ENCODE results near the gene SUPT16H. TPM values are rescaled to one million over a fixed set of nuclear protein-coding genes. Genes with fewer than 3 reads are reported as not detected.

Gene SUPT16H
- total RNA-seq, 1 donor from 2014 or later, result 57.7 TPM

GRCh38 chr14:21347201-21347600 lies 36.6 kb downstream of the SUPT16H start:
- TF ChIP-seq CTCF (IDR thresholded peaks at IDR 0.05), result no peak
- no peak for DNase-seq (ENCODE audit: low spot score)
- Mint-ChIP-seq H3K4me1 (ENCODE audit: low read depth) (no peaks in the 10 kb centered on the region), H3K27ac (ENCODE audit: unreplicated experiment) (no peak overlapping the region), H3K27me3 (ENCODE audit: low read depth) (no peaks in the 10 kb centered on the region), H3K9me3 (ENCODE audit: low read depth) (no peaks in the 10 kb centered on the region), H3K36me3 (ENCODE audit: low read depth) (peaks cover 14% of the 10 kb centered on the region), H3K4me3 (ENCODE audit: unreplicated experiment) (no peak overlapping the region)

- Mint-ChIP-seq H3K36me3 (ENCODE audit: low read depth) (peaks cover 8% of the 10 kb centered on the region), H3K4me1 (ENCODE audit: low read depth) (no peaks in the 10 kb centered on the region), H3K4me3 (ENCODE audit: unreplicated experiment) (no peak overlapping the region), H3K9me3 (ENCODE audit: low read depth) (no peaks in the 10 kb centered on the region), H3K27me3 (ENCODE audit: low read depth) (no peaks in the 10 kb centered on the region), H3K27ac (ENCODE audit: unreplicated experiment) (no peak overlapping the region)
- TF ChIP-seq CTCF (IDR thresholded peaks at IDR 0.05), result no peak
- DNase-seq (ENCODE audit: low spot score), result no peak
Measured at GRCh38 chr14:21346532-21347135, 37.2 kb downstream of the SUPT16H start.

- H3K9me3 Mint-ChIP-seq (ENCODE audit: low read depth), result no peaks in the 10 kb centered on the region
- H3K27ac Mint-ChIP-seq (ENCODE audit: unreplicated experiment), result no peak overlapping the region
- no peaks in the 10 kb centered on the region for H3K4me1 Mint-ChIP-seq (ENCODE audit: low read depth)
- H3K36me3 Mint-ChIP-seq (ENCODE audit: low read depth), result no peaks in the 10 kb centered on the region
- TF ChIP-seq CTCF (IDR thresholded peaks at IDR 0.05), result no peak
- no peak for DNase-seq (ENCODE audit: low spot score)
- H3K27me3 Mint-ChIP-seq (ENCODE audit: low read depth), result peaks cover 4% of the 10 kb centered on the region
- no peak overlapping the region for H3K4me3 Mint-ChIP-seq (ENCODE audit: unreplicated experiment)
Measured at GRCh38 chr14:21343035-21343794, 40.6 kb downstream of the SUPT16H start.

GRCh38 chr14:21334202-21334906 lies 49.5 kb downstream of the SUPT16H start:
- TF ChIP-seq CTCF (IDR thresholded peaks at IDR 0.05), result no peak
- H3K27me3 Mint-ChIP-seq (ENCODE audit: low read depth), result peaks cover 6% of the 10 kb centered on the region
- H3K4me1 Mint-ChIP-seq (ENCODE audit: low read depth), result no peaks in the 10 kb centered on the region
- no peak for DNase-seq (ENCODE audit: low spot score)
- no peak overlapping the region for H3K4me3 Mint-ChIP-seq (ENCODE audit: unreplicated experiment)
- H3K36me3 Mint-ChIP-seq (ENCODE audit: low read depth), result no peaks in the 10 kb centered on the region
- no peaks in the 10 kb centered on the region for H3K9me3 Mint-ChIP-seq (ENCODE audit: low read depth)
- no peak overlapping the region for H3K27ac Mint-ChIP-seq (ENCODE audit: unreplicated experiment)

- H3K27ac Mint-ChIP-seq (ENCODE audit: unreplicated experiment), result no peak overlapping the region
- no peak overlapping the region for H3K4me3 Mint-ChIP-seq (ENCODE audit: unreplicated experiment)
- H3K9me3 Mint-ChIP-seq (ENCODE audit: low read depth), result no peaks in the 10 kb centered on the region
- peaks cover 6% of the 10 kb centered on the region for H3K27me3 Mint-ChIP-seq (ENCODE audit: low read depth)
- DNase-seq (ENCODE audit: low spot score), result no peak
- H3K4me1 Mint-ChIP-seq (ENCODE audit: low read depth), result no peaks in the 10 kb centered on the region
- H3K36me3 Mint-ChIP-seq (ENCODE audit: low read depth), result no peaks in the 10 kb centered on the region
- no peak for TF ChIP-seq CTCF (IDR thresholded peaks at IDR 0.05)
Measured at GRCh38 chr14:21332950-21333349, 50.9 kb downstream of the SUPT16H start.
